Thyroid gland (tissue), 4 donors: Measurements from ENCODE around the gene AFF3. TPM values are rescaled to one million over a fixed set of nuclear protein-coding genes. Genes with fewer than 3 reads are reported as not detected.

Experiments
- DNase-seq, 2 donors: peaks; one replicate each; pipeline ENCODE4 v3.0.0-alpha.2; 2019
- H3K27ac ChIP-seq, 3 donors: fragments of 200-600 bp; sonication (generic); 1 replicate in 2 of 3; 2 replicates in 1 of 3; pipeline ENCODE4 v1.5.1; 2016 to 2019; ENCODE audit warnings: mild to moderate bottlenecking in 1 of 3, moderate library complexity in 1 of 3
- H3K27me3 ChIP-seq: fragments of 200-600 bp; sonication (generic); one replicate; pipeline ENCODE4 v1.5.1; 2019
- H3K36me3 ChIP-seq, 2 donors: fragments of 200-600 bp; sonication (generic); one replicate each; pipeline ENCODE4 v1.5.1; 2016 to 2019
- H3K4me1 ChIP-seq, 2 donors: fragments of 200-600 bp; sonication (generic); one replicate each; pipeline ENCODE4 v1.5.1; 2017 to 2019
- H3K4me3 ChIP-seq, 3 donors: fragments of 200-600 bp; sonication (generic); replicated peaks in 1 of 3; 1 replicate in 2 of 3; 2 replicates in 1 of 3; pipeline ENCODE4 v1.5.1; 2016; ENCODE audit warnings: mild to moderate bottlenecking in 1 of 3
- H3K9me3 ChIP-seq: fragments of 200-600 bp; sonication (generic); one replicate; pipeline ENCODE4 v1.5.1; 2017
- CTCF ChIP-seq, 6 experiments: fragments of 200-600 bp in 3 of 6; fragments of 450-650 bp in 3 of 6; sonication (generic) in 3 of 6; IDR thresholded peaks; one replicate each; pipeline ENCODE4 v1.5.1; 2016 to 2019; ENCODE audit warnings: antibody characterized with exemption in 6 of 6, mild to moderate bottlenecking in 2 of 6, inconsistent platforms in 1 of 6, moderate library complexity in 1 of 6
- POLR2A ChIP-seq, 2 donors: fragments of 450-650 bp; IDR thresholded peaks; one replicate each; pipeline ENCODE4 v1.6.1; 2017; ENCODE audit warnings: antibody characterized with exemption in 2 of 2, mild to moderate bottlenecking in 2 of 2, moderate library complexity in 1 of 2
- WGBS, 2 donors: methylation state at CpG; one replicate each; pipeline ENCODE4 v1.1.5; 2017; 5-methylcytosine and 5-hydroxymethylcytosine counted together
- intact Hi-C: fragments of 100-400 bp; cut with DNase I; formaldehyde crosslinking; loops from one replicate; pipeline ENCODE4 v1.15.1; 2023
- total RNA-seq, 4 donors: library from RNA; depleted of rRNA; stranded (reverse); fragments of >200 nt; gene quantifications; one replicate each; pipeline ENCODE4 v1.2.3, GENCODE V29; 2016

Gene AFF3
- total RNA-seq, 4 donors from 2014 or later, result 0.54 to 2.6 (median 1.1) TPM

GRCh38 chr2:99545066-99545465, 597.3 kb downstream of the AFF3 start:
- 79% methylated on average over 1 of the region's 1 CpG for WGBS, 2 donors
- DNase-seq, result no peak
- no peak for TF ChIP-seq CTCF (IDR thresholded peaks at IDR 0.05)
- no peak for TF ChIP-seq POLR2A (IDR thresholded peaks at IDR 0.05)

GRCh38 chr2:99544608-99545007, 597.8 kb downstream of the AFF3 start:
- no peak for TF ChIP-seq POLR2A (IDR thresholded peaks at IDR 0.05)
- no peak for TF ChIP-seq CTCF (IDR thresholded peaks at IDR 0.05)
- no peaks in the 10 kb centered on the region for H3K9me3 ChIP-seq
- H3K4me1 ChIP-seq, result no peaks in the 10 kb centered on the region
- H3K27me3 ChIP-seq, result no peaks in the 10 kb centered on the region
- 80 to 82% methylated on average over 6 of the region's 6 CpGs for WGBS, 2 donors
- no peak overlapping the region for H3K4me3 ChIP-seq
- intact Hi-C loops, result no loop called here
- H3K36me3 ChIP-seq, result no peaks in the 10 kb centered on the region
- no peak overlapping the region for H3K27ac ChIP-seq
- no peak for DNase-seq

More at GRCh38 chr2:99545066-99545465, 597.3 kb downstream of the AFF3 start:
- H3K27ac ChIP-seq, result no peak overlapping the region
- H3K4me1 ChIP-seq, result no peaks in the 10 kb centered on the region
- H3K9me3 ChIP-seq, result no peaks in the 10 kb centered on the region
- no peak overlapping the region for H3K4me3 ChIP-seq
- H3K36me3 ChIP-seq, result no peaks in the 10 kb centered on the region
- intact Hi-C loops, result no loop called here
- H3K27me3 ChIP-seq, result no peaks in the 10 kb centered on the region

GRCh38 chr2:99543247-99543646, 599.1 kb downstream of the AFF3 start:
- Histone ChIP-seq H3K9me3 (no peaks in the 10 kb centered on the region), H3K27ac (no peak overlapping the region), H3K4me3 (no peak overlapping the region), H3K27me3 (no peaks in the 10 kb centered on the region), H3K36me3 (no peaks in the 10 kb centered on the region), H3K4me1 (no peaks in the 10 kb centered on the region)
- TF ChIP-seq CTCF (IDR thresholded peaks at IDR 0.05), result no peak
- no peak for TF ChIP-seq POLR2A (IDR thresholded peaks at IDR 0.05)
- WGBS, 2 donors, result 49 to 75% methylated on average over 1 of the region's 1 CpG
- DNase-seq, result no peak
- intact Hi-C loops, result no loop called here

- DNase-seq, result no peak
- TF ChIP-seq CTCF (IDR thresholded peaks at IDR 0.05) (no peak), POLR2A (IDR thresholded peaks at IDR 0.05) (no peak)
- Histone ChIP-seq H3K4me3 (no peak overlapping the region), H3K27me3 (no peaks in the 10 kb centered on the region), H3K27ac (no peak overlapping the region), H3K36me3 (no peaks in the 10 kb centered on the region), H3K4me1 (no peaks in the 10 kb centered on the region), H3K9me3 (no peaks in the 10 kb centered on the region)
- WGBS, 2 donors, result 86 to 90% methylated on average over 4 of the region's 4 CpGs
- intact Hi-C loops, result no loop called here
Measured at GRCh38 chr2:99537910-99538485, 604.4 kb downstream of the AFF3 start.

GRCh38 chr2:99524056-99524455, 618.3 kb downstream of the AFF3 start:
- H3K27ac ChIP-seq, result no peak overlapping the region
- no peaks in the 10 kb centered on the region for H3K27me3 ChIP-seq
- no peaks in the 10 kb centered on the region for H3K9me3 ChIP-seq
- 77 to 84% methylated on average over 2 of the region's 2 CpGs for WGBS, 2 donors
- no peak for TF ChIP-seq POLR2A (IDR thresholded peaks at IDR 0.05)
- no peak for TF ChIP-seq CTCF (IDR thresholded peaks at IDR 0.05)
- H3K4me1 ChIP-seq, result no peaks in the 10 kb centered on the region
- H3K4me3 ChIP-seq, result no peak overlapping the region
- intact Hi-C loops, result no loop called here
- no peak for DNase-seq
- no peaks in the 10 kb centered on the region for H3K36me3 ChIP-seq
